ENCODE results near the gene ITPRID2. TPM values are rescaled to one million over a fixed set of nuclear protein-coding genes. Genes with fewer than 3 reads are reported as not detected.

ITPRID2 gene
- total and polyA plus RNA-seq, 10 of the 15 experiments (the other 5 are each of a cell fraction or from before 2014, with no cell fraction given) = 4.7 to 23.7 (median 13.1) TPM

GRCh38 chr2:181902625-181903024 lies 11.1 kb downstream of the ITPRID2 start:
- BruUV-seq (replicated peaks) = no TSS peak
- ATAC-seq = no peak
- ChIA-PET CTCF (interaction anchor here (0.7 to 4.9 kb wide), 6 partner anchors 14 to 330 kb away, joined by 3 to 53 read pairs (median 4); no protein-coding TSS in a partner anchor), RAD21 (ENCODE audit: unreplicated experiment) (interaction anchor here (1.2 to 2.1 kb wide), 4 partner anchors 10 to 175 kb away, joined by 4 to 7 read pairs (median 6); no protein-coding TSS in a partner anchor), POLR2A (no interaction called here), SMC1A (ENCODE audit: uncharacterized antibody, unreplicated experiment) (interaction anchor here (0.8 to 5.3 kb wide), 5 partner anchors 8 to 179 kb away, joined by 3 to 40 read pairs (median 3); no protein-coding TSS in a partner anchor)
- no peaks in the 10 kb centered on the region for H3K9me3 ChIP-seq (replicated peaks; ENCODE audit: control insufficient read depth, insufficient read depth, low read length)
- no peak for FAIRE-seq
- DNase-seq (ENCODE audit: low read depth, low spot score) = no peak
- no peak overlapping the region for H3K27ac ChIP-seq (ENCODE audit: control insufficient read depth, insufficient read depth)
- H3K36me3 ChIP-seq (ENCODE audit: control insufficient read depth in 2 of 2, insufficient read depth in 2 of 2, low read length in 1 of 2) = peaks cover 0 to 7% of the 10 kb centered on the region in 2 experiments; a peak in 2 of 4 replicates
- TF ChIP-seq SMAD1 (IDR thresholded peaks at IDR 0.05; ENCODE audit: low read depth, partially characterized antibody) = no peak
- no peak for TF ChIP-seq POLR2A (IDR thresholded peaks at IDR 0.05; ENCODE audit: low read depth, low read length)
- no peak for TF ChIP-seq STAT3 (IDR thresholded peaks at IDR 0.05; ENCODE audit: low read depth, low read length)
- no peak for TF ChIP-seq NFYB (IDR thresholded peaks at IDR 0.05; ENCODE audit: insufficient read depth, low read depth, low read length)
- no peak for TF ChIP-seq ZNF687 (IDR thresholded peaks at IDR 0.05)
- TF ChIP-seq HDAC2 (IDR thresholded peaks at IDR 0.05) = no peak
- intact Hi-C loops (cut with micrococcal nuclease; ENCODE audit: unreplicated experiment) = loop anchor here (10.0 kb wide), 2 partner anchors 448 to 808 kb away; partner anchors contain the start of gene ITGA4
- H3K9ac ChIP-seq (ENCODE audit: control insufficient read depth, insufficient read depth, low read length) = no peak overlapping the region
- no peak overlapping the region for H3K4me3 ChIP-seq
- no peak overlapping the region for H3K4me2 ChIP-seq (ENCODE audit: control insufficient read depth, insufficient read depth)
- H3K27me3 ChIP-seq (replicated peaks in 1 of 2; ENCODE audit: control insufficient read depth in 2 of 2, insufficient read depth in 2 of 2, low read length in 1 of 2) = no peaks in the 10 kb centered on the region
- H3K79me2 ChIP-seq (ENCODE audit: control insufficient read depth, insufficient read depth, low read length) = no peaks in the 10 kb centered on the region
- H4K20me1 ChIP-seq (ENCODE audit: control insufficient read depth, insufficient read depth) = no peaks in the 10 kb centered on the region
- in situ Hi-C loops (cut with MboI) = loop anchor here (5.0 kb wide), 1 partner anchor 155 kb away; no protein-coding TSS in a partner anchor
- WGBS (ENCODE audit: insufficient coverage, insufficient replicate concordance, low lambda C conversion rate, missing lambda C conversion rate) = 98% methylated on average over 3 of the region's 3 CpGs
- H3K4me1 ChIP-seq (ENCODE audit: control insufficient read depth, insufficient read depth, low read length) = peaks cover 12% of the 10 kb centered on the region; the same call in 1 of the 2 replicates
- H2AFZ ChIP-seq (ENCODE audit: control insufficient read depth, low read depth, low read length) = no peak overlapping the region
